Type B pancreatic cell (in vitro differentiated cells): ENCODE results near the gene MAPK8IP3. TPM values are rescaled to one million over a fixed set of nuclear protein-coding genes. Genes with fewer than 3 reads are reported as not detected.
"Not testable (repeated sequence)": the region's sequence is repeated elsewhere in the genome, so short reads cannot be mapped to it uniquely, and the experiment has no call there.

Experiments used
- DNase-seq: peaks from one replicate; pipeline ENCODE4 v3.0.0; 2021; ENCODE audit warnings: mixed read lengths; ENCODE audit not compliant: unreplicated experiment; ENCODE audit errors: extremely low spot score
- H3K27ac Mint-ChIP-seq: 2 replicates; pipeline ENCODE4 v1.8.0; 2021; ENCODE audit warnings: mild to moderate bottlenecking, mixed read lengths
- H3K27me3 Mint-ChIP-seq: 2 replicates; pipeline ENCODE4 v1.8.0; 2021; ENCODE audit warnings: mixed read lengths
- H3K36me3 Mint-ChIP-seq: 2 replicates; pipeline ENCODE4 v1.8.0; 2021; ENCODE audit warnings: mixed read lengths
- H3K4me1 Mint-ChIP-seq: one replicate; pipeline ENCODE4 v1.8.0; 2021; ENCODE audit warnings: mixed read lengths; ENCODE audit not compliant: unreplicated experiment
- H3K4me3 Mint-ChIP-seq: 2 replicates; pipeline ENCODE4 v1.8.0; 2021; ENCODE audit warnings: mild to moderate bottlenecking, mixed read lengths
- H3K9me3 Mint-ChIP-seq: 2 replicates; pipeline ENCODE4 v1.8.0; 2021; ENCODE audit warnings: mixed read lengths
- total RNA-seq: library from RNA; stranded (reverse); gene quantifications from 2 replicates; pipeline ENCODE4 v1.2.1, GENCODE V29; 2021; ENCODE audit warnings: low replicate concordance
- TF ChIP-seq, protein P1 (sequence below): fragments of 200-600 bp; sonication (generic); conservative IDR thresholded peaks from 2 replicates; pipeline ENCODE4 v1.5.0; 2021; ENCODE audit warnings: antibody characterized with exemption, mild to moderate bottlenecking

MAPK8IP3 gene
- total RNA-seq, 1 donor from 2014 or later = 97.5 TPM

DNA sequence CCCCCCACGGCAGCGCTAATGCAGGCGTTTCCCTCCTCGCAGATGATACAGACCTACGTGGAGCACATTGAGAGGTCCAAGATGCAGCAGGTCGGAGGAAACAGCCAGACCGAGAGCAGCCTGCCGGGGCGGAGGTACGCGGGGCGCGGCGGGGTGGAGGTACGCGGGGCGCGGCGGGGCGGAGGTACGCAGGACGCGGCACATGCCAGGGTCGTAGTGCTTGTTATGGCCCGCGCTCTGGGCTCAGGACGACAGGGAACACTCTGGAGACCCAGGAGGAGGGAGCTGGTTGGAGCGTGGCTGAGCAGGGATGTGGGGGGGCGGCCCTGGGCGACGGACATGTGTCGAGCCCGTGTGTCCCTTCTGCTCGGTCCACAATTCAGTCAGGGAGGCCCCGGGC, 23.4 kb downstream of the MAPK8IP3 start:
- Mint-ChIP-seq H3K9me3 (no peaks in the 10 kb centered on the region), H3K27me3 (no peaks in the 10 kb centered on the region), H3K4me1 (no peaks in the 10 kb centered on the region), H3K4me3 (no peak overlapping the region), H3K27ac (no peak overlapping the region), H3K36me3 (peaks cover 8% of the 10 kb centered on the region)
- DNase-seq = no peak
- TF ChIP-seq, protein P1, sequence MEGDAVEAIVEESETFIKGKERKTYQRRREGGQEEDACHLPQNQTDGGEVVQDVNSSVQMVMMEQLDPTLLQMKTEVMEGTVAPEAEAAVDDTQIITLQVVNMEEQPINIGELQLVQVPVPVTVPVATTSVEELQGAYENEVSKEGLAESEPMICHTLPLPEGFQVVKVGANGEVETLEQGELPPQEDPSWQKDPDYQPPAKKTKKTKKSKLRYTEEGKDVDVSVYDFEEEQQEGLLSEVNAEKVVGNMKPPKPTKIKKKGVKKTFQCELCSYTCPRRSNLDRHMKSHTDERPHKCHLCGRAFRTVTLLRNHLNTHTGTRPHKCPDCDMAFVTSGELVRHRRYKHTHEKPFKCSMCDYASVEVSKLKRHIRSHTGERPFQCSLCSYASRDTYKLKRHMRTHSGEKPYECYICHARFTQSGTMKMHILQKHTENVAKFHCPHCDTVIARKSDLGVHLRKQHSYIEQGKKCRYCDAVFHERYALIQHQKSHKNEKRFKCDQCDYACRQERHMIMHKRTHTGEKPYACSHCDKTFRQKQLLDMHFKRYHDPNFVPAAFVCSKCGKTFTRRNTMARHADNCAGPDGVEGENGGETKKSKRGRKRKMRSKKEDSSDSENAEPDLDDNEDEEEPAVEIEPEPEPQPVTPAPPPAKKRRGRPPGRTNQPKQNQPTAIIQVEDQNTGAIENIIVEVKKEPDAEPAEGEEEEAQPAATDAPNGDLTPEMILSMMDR = no peak

DNA sequence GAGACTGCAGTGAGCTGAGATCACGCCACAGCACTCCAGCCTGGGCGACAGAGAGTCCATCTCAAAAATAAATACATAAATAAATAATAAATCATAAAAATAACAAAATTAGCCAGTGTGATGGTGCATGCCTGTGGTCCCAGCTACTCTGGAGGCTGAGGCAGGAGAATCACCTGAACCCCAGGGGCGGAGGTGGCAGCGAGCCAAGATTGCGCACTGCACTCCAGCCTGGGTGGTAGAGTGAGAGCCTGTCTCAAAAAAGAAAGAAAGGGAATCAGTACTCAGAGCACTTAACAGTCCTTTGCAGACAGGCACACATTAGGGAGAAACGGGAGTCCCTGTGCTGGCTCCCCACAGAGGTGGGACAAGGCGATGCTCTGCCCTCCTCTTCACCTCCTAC, 25.1 kb downstream of the MAPK8IP3 start:
- no peaks in the 10 kb centered on the region for H3K9me3 Mint-ChIP-seq
- H3K27me3 Mint-ChIP-seq = no peaks in the 10 kb centered on the region
- no peak for DNase-seq
- H3K36me3 Mint-ChIP-seq = peaks cover 8% of the 10 kb centered on the region
- no peaks in the 10 kb centered on the region for H3K4me1 Mint-ChIP-seq
- H3K4me3 Mint-ChIP-seq = no peak overlapping the region
- H3K27ac Mint-ChIP-seq = no peak overlapping the region
- TF ChIP-seq, protein P1 = no peak

DNA sequence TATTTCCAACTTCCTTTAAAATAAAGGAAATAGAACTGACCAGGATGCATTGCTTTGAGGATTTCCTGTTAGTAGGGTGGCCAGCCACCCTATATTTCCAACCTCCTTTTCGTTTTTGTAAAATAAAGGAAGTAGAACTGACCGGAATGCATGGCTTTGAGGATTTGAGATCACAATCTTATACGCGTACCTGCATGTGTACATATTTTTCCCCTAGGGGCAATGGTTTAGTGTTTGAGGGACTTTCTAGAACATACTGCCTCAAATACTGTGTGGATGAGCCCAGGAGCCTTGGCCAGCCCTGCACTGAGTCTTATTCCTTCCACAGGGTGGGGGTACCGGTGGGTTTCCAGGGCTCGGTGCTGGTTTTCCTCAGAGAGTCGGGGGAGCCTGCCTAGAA, 25.6 kb downstream of the MAPK8IP3 start:
- Mint-ChIP-seq H3K4me1 (no peaks in the 10 kb centered on the region), H3K36me3 (peaks cover 8% of the 10 kb centered on the region), H3K27ac (no peak overlapping the region), H3K27me3 (no peaks in the 10 kb centered on the region), H3K4me3 (no peak overlapping the region), H3K9me3 (no peaks in the 10 kb centered on the region)
- TF ChIP-seq, protein P1 = no peak
- DNase-seq = no peak

DNA sequence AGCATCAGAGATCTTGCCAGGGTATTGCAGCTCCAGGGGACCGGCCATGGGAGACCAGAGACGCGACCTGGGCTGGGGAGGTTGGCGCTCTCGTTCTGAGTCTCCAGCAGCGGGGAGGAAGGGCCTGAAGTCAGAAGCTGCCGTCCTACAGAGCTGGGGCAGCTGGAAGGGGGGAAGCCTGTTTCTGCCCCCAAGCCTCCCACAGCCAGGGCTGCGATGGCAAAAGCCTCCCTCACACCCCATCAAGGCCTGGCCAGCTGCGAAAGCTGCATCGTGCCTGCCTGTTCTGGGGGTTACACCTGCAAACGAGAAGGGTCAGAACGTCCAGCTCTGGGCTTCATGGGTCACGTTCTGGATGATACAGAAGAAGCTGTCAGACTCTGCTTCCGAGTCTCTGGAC, 26.1 kb downstream of the MAPK8IP3 start:
- Mint-ChIP-seq H3K9me3 (no peaks in the 10 kb centered on the region), H3K27ac (no peak overlapping the region), H3K4me1 (no peaks in the 10 kb centered on the region), H3K36me3 (peaks cover 4% of the 10 kb centered on the region), H3K4me3 (no peak overlapping the region), H3K27me3 (no peaks in the 10 kb centered on the region)
- no peak for DNase-seq
- TF ChIP-seq, protein P1 = no peak

DNA sequence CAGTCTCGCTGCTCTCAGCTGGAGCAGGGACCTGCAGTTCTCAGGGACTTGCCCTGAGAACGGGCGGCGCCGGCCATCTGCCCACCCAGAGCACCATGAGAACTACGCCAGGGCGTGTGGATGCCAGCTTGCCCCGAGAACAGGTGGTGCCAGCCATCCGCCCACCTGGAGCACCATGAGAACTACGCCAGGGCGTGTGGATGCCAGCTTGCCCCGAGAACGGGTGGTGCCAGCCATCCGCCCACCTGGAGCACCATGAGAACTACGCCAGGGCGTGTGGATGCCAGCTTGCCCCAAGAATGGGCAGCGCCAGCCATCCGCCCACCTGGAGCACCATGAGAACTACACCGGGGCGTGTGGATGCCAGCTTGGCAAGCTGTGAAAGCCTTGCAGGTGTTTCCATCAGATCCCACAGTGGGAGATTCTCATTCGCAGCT, 26.6 kb downstream of the MAPK8IP3 start:
- H3K27ac Mint-ChIP-seq, H3K4me1 Mint-ChIP-seq, H3K27me3 Mint-ChIP-seq, H3K36me3 Mint-ChIP-seq, H3K4me3 Mint-ChIP-seq, H3K9me3 Mint-ChIP-seq, DNase-seq: not testable (repeated sequence)

DNA sequence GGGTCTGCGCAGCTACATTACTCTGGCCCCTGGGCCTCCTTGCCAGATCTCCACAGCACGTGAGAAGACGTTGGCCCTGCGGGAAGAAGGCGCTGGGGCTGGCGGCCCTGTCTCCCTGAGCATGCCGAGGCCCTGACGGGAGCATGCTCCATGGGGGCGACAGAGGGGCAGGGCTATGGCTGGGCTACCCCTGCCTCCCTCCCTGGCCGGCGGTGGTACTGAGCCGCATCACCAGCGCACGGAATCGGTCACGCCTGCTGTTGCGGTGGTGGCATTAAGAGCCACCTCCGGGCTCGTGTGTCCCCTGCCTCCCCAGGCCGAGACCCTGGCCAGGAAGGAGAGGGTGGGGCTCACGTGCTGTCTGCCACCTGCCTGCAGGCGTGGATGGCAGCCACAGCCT, 28.1 kb downstream of the MAPK8IP3 start:
- TF ChIP-seq, protein P1 = no peak
- H3K27ac Mint-ChIP-seq = no peak overlapping the region
- H3K27me3 Mint-ChIP-seq = no peaks in the 10 kb centered on the region
- no peak overlapping the region for H3K4me3 Mint-ChIP-seq
- H3K4me1 Mint-ChIP-seq = no peaks in the 10 kb centered on the region
- DNase-seq = no peak
- no peaks in the 10 kb centered on the region for H3K36me3 Mint-ChIP-seq
- no peaks in the 10 kb centered on the region for H3K9me3 Mint-ChIP-seq
